ENCODE results near the gene EML6. TPM values are rescaled to one million over a fixed set of nuclear protein-coding genes. Genes with fewer than 3 reads are reported as not detected.

EML6 gene
- total RNA-seq, 1 experiment from 2014 or later: 15.7 TPM

GRCh38 chr2:54966837-54967236 lies 243.4 kb downstream of the EML6 start:
- H3K27ac ChIP-seq (ENCODE audit: low read length): no peak overlapping the region
- no peak overlapping the region for H3K9ac ChIP-seq (ENCODE audit: low read length)
- no peak overlapping the region for H2AFZ ChIP-seq (ENCODE audit: low read length)
- no peak for DNase-seq
- ATAC-seq: peak; percentile 8; the same call in 1 of the 2 replicates
- TF ChIP-seq EZH2 (IDR thresholded peaks at IDR 0.05; ENCODE audit: low read length, unreplicated experiment): no peak
- TF ChIP-seq EZH2phosphoT487 (IDR thresholded peaks at IDR 0.05; ENCODE audit: borderline replicate concordance, low read length): no peak
- no peak for TF ChIP-seq CTCF (conservative IDR thresholded peaks at IDR 0.05; ENCODE audit: low read depth, low read length)
- H3K9me2 ChIP-seq (replicated peaks; ENCODE audit: low read length): no peaks in the 10 kb centered on the region
- POLR2A ChIA-PET (ENCODE audit: unreplicated experiment): interaction anchor here (0.6 kb wide), 1 partner anchor 64 kb away, joined by 3 read pairs; no protein-coding TSS in a partner anchor
- no peaks in the 10 kb centered on the region for H3K27me3 ChIP-seq (ENCODE audit: low read length)
- peaks cover 15% of the 10 kb centered on the region for H3K4me1 ChIP-seq (ENCODE audit: insufficient read depth, low read length)
- H3K9me3 ChIP-seq (ENCODE audit: low read length): no peaks in the 10 kb centered on the region
- intact Hi-C loops (cut with micrococcal nuclease): no loop called here
- CTCF ChIA-PET: interaction anchor here (1.4 kb wide), 1 partner anchor 67 kb away, joined by 5 read pairs; no protein-coding TSS in a partner anchor
- no peak overlapping the region for H3K4me3 ChIP-seq (ENCODE audit: low read length)
- H3K4me2 ChIP-seq (ENCODE audit: low read length): no peak overlapping the region
- H4K20me1 ChIP-seq (ENCODE audit: low read length): no peaks in the 10 kb centered on the region
- H3K36me3 ChIP-seq (ENCODE audit: low read depth, low read length): peaks cover 34% of the 10 kb centered on the region
- no peaks in the 10 kb centered on the region for H3F3A ChIP-seq (ENCODE audit: low read length, unreplicated experiment)
- H3K79me2 ChIP-seq (ENCODE audit: low read length): peaks cover 7% of the 10 kb centered on the region
- no TSS peak for BruUV-seq (replicated peaks)

- Histone ChIP-seq H3K9me2 (replicated peaks; ENCODE audit: low read length) (no peaks in the 10 kb centered on the region), H3K79me2 (ENCODE audit: low read length) (peaks cover 11% of the 10 kb centered on the region), H3K4me1 (ENCODE audit: insufficient read depth, low read length) (peaks cover 15% of the 10 kb centered on the region), H3K9me3 (ENCODE audit: low read length) (no peaks in the 10 kb centered on the region), H4K20me1 (ENCODE audit: low read length) (no peaks in the 10 kb centered on the region), H3K4me3 (ENCODE audit: low read length) (no peak overlapping the region), H3K9ac (ENCODE audit: low read length) (no peak overlapping the region), H2AFZ (ENCODE audit: low read length) (no peak overlapping the region), H3K36me3 (ENCODE audit: low read depth, low read length) (peaks cover 38% of the 10 kb centered on the region), H3K27ac (ENCODE audit: low read length) (no peak overlapping the region), H3K4me2 (ENCODE audit: low read length) (no peak overlapping the region), H3K27me3 (ENCODE audit: low read length) (no peaks in the 10 kb centered on the region), H3F3A (ENCODE audit: low read length, unreplicated experiment) (no peaks in the 10 kb centered on the region)
- no peak for TF ChIP-seq CTCF (conservative IDR thresholded peaks at IDR 0.05; ENCODE audit: low read depth, low read length)
- TF ChIP-seq EZH2 (IDR thresholded peaks at IDR 0.05; ENCODE audit: low read length, unreplicated experiment): no peak
- no peak for TF ChIP-seq EZH2phosphoT487 (IDR thresholded peaks at IDR 0.05; ENCODE audit: borderline replicate concordance, low read length)
- BruUV-seq (replicated peaks): no TSS peak
- POLR2A ChIA-PET (ENCODE audit: unreplicated experiment): no interaction called here
- intact Hi-C loops (cut with micrococcal nuclease): no loop called here
- ATAC-seq (no peak), DNase-seq (no peak)
- CTCF ChIA-PET: interaction anchor here (1.4 kb wide), 1 partner anchor 68 kb away, joined by 5 read pairs; no protein-coding TSS in a partner anchor
These were observed 243.8 kb downstream of the EML6 start for GRCh38 chr2:54967269-54967668.

DNA sequence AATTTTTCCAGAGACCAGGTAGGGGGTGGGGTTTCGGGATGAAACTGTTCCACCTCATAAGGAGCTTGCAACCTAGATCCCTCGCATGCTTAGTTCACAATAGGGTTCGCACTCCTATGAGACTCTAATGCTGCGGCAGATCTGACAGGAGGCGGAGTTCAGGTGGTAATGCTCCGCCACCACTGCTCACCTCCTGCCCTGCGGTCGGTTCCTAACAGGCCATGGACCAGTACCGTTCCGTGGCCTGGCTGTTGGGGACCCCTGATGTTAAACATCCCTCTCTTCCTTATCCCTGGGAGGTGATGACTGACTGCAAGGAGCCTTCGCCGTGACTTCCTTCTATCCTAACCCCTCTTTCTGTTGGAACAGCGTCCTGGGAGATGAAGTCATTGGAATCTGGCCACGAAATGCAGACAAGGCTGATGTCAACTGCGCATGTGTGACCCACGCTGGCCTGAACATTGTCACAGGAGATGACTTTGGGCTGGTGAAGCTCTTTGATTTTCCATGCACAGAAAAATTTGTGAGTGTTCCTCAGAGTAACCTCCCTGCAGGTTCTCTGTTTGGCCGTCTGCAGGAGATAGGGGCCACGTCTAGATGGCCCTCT lies 244.4 kb downstream of the EML6 start:
- Histone ChIP-seq H3K4me1 (ENCODE audit: insufficient read depth, low read length) (peaks cover 21% of the 10 kb centered on the region), H4K20me1 (ENCODE audit: low read length) (no peaks in the 10 kb centered on the region), H3K4me3 (ENCODE audit: low read length) (no peak overlapping the region), H3K9me3 (ENCODE audit: low read length) (no peaks in the 10 kb centered on the region), H3K9ac (ENCODE audit: low read length) (no peak overlapping the region), H3K27ac (ENCODE audit: low read length) (no peak overlapping the region), H3K36me3 (ENCODE audit: low read depth, low read length) (peaks cover 39% of the 10 kb centered on the region), H3K9me2 (replicated peaks; ENCODE audit: low read length) (no peaks in the 10 kb centered on the region), H3K27me3 (ENCODE audit: low read length) (no peaks in the 10 kb centered on the region), H3K79me2 (ENCODE audit: low read length) (peaks cover 15% of the 10 kb centered on the region), H3F3A (ENCODE audit: low read length, unreplicated experiment) (no peaks in the 10 kb centered on the region), H2AFZ (ENCODE audit: low read length) (no peak overlapping the region), H3K4me2 (ENCODE audit: low read length) (no peak overlapping the region)
- intact Hi-C loops (cut with micrococcal nuclease): no loop called here
- no peak for DNase-seq
- ChIA-PET CTCF (no interaction called here), POLR2A (ENCODE audit: unreplicated experiment) (no interaction called here)
- TF ChIP-seq EZH2phosphoT487 (IDR thresholded peaks at IDR 0.05; ENCODE audit: borderline replicate concordance, low read length) (no peak), EZH2 (IDR thresholded peaks at IDR 0.05; ENCODE audit: low read length, unreplicated experiment) (no peak), CTCF (conservative IDR thresholded peaks at IDR 0.05; ENCODE audit: low read depth, low read length) (no peak)
- BruUV-seq (replicated peaks): no TSS peak
- ATAC-seq: no peak
